ENCODE data around the gene LIN9. TPM values are rescaled to one million over a fixed set of nuclear protein-coding genes. Genes with fewer than 3 reads are reported as not detected.
A peak's percentile ranks its signal among the peaks of the same experiment; 100 is the strongest.

The LIN9 gene
- total RNA-seq: 10 to 100 TPM in 1 of 4 donors, 1 to 10 TPM in 2, under 1 TPM in 1; 0.59 to 15.1 (median 3.9) TPM

- DNase-seq: peak; percentile 87
- Histone ChIP-seq H3K36me3 (no peaks in the 10 kb centered on the region), H3K4me1 (no peaks in the 10 kb centered on the region), H3K4me3 (peak within 1 kb of the TSS; percentile 64 to 96), H3K9me3 (no peaks in the 10 kb centered on the region), H3K27me3 (no peaks in the 10 kb centered on the region), H3K27ac (peak within 1 kb of the TSS; percentile 72 to 75)
- no peak for TF ChIP-seq CTCF (IDR thresholded peaks at IDR 0.05)
- TF ChIP-seq POLR2A (IDR thresholded peaks at IDR 0.05): peak in 1 of 2 donors; percentile 34
- intact Hi-C loops (cut with DNase I; ENCODE audit: low total_unique reads): no loop called here
Observed at GRCh38 chr1:226308723-226309397, at the start of gene LIN9. Gene LIN9 (minus strand): TSS chr1:226309164. CDS start chr1:226309139, 25 bp downstream.

GRCh38 chr1:226357416-226357815, 48.5 kb upstream of the LIN9 start:
- TF ChIP-seq CTCF (IDR thresholded peaks at IDR 0.05): no peak
- no peaks in the 10 kb centered on the region for H3K27me3 ChIP-seq
- DNase-seq: no peak
- H3K9me3 ChIP-seq: no peaks in the 10 kb centered on the region
- intact Hi-C loops (cut with DNase I; ENCODE audit: low total_unique reads): no loop called here
- H3K4me3 ChIP-seq: no peak overlapping the region
- H3K36me3 ChIP-seq: no peaks in the 10 kb centered on the region
- no peaks in the 10 kb centered on the region for H3K4me1 ChIP-seq
- no peak overlapping the region for H3K27ac ChIP-seq

DNA sequence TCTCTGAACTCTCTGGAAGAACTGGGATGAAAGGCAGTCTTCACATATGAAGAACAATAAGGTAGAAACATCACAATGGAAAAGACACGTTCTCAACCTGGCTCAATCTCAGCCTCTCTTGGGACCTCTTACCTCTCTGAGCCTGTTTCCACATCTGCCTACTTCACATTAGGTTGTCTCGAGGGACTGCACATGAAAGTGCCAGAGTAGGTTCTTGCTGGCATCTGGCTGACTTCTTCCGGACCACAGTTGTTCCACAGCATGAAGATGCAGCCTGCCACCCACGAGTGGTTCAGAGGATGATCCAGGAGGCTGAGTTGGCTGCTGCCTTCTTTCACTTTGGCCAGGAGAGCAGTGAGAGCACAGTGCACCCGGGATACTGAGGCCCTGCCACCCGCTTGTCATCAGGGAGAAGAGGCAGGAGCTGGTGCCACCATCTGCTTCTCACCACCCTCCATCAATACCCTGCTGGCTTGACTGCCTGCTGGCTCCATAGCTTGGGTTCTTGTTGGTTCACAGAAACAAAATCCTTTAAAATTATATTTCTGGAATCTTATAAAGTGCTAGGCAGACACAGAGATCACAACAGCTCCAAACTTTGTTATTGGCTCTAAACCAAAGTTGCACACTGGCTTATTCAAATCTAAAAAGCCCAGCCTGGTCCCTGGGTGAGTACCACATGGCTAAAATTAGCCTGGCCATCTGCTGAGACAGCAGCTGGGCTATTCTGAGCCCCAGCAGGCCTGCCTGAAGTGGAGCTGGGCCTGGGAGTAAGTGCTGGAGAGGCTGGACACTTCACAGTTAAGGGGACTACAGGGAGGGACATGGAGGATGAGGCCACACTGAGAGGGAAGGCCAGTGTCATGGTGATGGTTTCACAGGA, 46.9 kb upstream of the LIN9 start:
- intact Hi-C loops (cut with DNase I; ENCODE audit: low total_unique reads): no loop called here

DNA sequence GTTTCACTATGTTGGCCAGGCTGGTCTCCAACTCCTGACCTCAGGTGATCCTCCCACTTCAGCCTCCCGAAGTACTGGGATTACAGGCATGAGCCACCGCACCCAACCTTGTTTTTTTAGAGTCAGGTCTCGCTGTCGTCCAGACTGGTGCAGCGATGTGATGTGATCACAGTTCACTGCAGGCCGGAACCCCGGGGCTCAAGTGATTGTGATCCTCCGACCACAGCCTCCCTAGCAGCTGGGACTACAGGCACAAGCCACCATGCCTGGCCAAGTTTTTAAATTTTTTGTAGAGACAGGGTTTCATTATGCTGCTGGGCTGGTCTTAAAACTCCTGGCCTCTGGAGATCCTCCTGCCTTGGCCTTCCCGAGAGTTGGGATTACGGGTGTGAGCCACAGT, 46.1 kb upstream of the LIN9 start:
- TF ChIP-seq CTCF (IDR thresholded peaks at IDR 0.05) (no peak), POLR2A (IDR thresholded peaks at IDR 0.05) (no peak)
- Histone ChIP-seq H3K36me3 (no peaks in the 10 kb centered on the region), H3K9me3 (no peaks in the 10 kb centered on the region), H3K27ac (no peak overlapping the region), H3K4me1 (no peaks in the 10 kb centered on the region), H3K27me3 (no peaks in the 10 kb centered on the region), H3K4me3 (no peak overlapping the region)
- intact Hi-C loops (cut with DNase I; ENCODE audit: low total_unique reads): no loop called here
- DNase-seq: no peak

More for the DNA sequence above, 46.9 kb upstream of the LIN9 start:
- no peaks in the 10 kb centered on the region for H3K27me3 ChIP-seq
- no peak overlapping the region for H3K4me3 ChIP-seq
- H3K27ac ChIP-seq: no peak overlapping the region
- H3K36me3 ChIP-seq: no peaks in the 10 kb centered on the region
- no peak for TF ChIP-seq POLR2A (IDR thresholded peaks at IDR 0.05)
- no peak for TF ChIP-seq CTCF (IDR thresholded peaks at IDR 0.05)
- H3K9me3 ChIP-seq: no peaks in the 10 kb centered on the region
- no peaks in the 10 kb centered on the region for H3K4me1 ChIP-seq
- no peak for DNase-seq
